ENCODE results near the gene FTO. TPM values are rescaled to one million over a fixed set of nuclear protein-coding genes. Genes with fewer than 3 reads are reported as not detected.

The FTO gene
- total RNA-seq, 2 donors from 2014 or later = 38.6 to 40.8 TPM

DNA sequence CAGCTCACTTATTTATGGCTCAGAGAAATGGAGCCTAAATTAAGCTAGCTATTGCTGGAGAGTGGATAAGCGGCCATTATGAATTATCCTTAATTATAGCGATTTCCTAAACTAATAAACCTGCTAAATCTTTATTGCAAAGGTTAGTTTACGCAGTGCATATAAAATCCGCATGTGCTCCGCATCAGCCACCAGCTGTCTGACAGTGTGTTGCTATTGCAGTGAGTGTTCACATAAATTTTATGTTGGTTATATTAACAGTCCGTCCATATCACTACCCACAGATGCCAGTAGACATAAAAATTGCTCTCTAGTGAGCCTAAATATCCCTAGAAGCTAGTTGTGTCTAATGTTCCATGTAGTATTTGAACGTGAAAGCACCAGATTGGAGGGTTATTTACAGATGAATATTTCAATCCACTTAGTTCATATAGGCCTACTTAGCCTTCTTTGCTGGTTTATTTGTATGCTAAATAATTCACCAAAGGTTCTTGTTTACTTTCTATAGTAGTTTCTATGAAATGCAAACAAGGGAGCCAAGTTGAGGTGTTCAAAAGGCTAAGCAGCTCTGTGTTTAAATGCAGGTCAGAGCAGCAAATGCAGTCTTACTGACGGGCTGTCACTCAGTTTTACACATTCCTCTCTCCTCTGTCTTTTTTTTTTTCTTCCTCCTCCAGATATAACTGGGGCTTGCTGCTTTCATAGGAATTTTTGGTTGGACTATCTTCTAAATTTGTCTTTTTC is 363.5 kb downstream of the FTO start:
- intact Hi-C loops (cut with DNase I, micrococcal nuclease) = no loop called here
- ATAC-seq (peak; percentile 54), DNase-seq (no peak)

DNA sequence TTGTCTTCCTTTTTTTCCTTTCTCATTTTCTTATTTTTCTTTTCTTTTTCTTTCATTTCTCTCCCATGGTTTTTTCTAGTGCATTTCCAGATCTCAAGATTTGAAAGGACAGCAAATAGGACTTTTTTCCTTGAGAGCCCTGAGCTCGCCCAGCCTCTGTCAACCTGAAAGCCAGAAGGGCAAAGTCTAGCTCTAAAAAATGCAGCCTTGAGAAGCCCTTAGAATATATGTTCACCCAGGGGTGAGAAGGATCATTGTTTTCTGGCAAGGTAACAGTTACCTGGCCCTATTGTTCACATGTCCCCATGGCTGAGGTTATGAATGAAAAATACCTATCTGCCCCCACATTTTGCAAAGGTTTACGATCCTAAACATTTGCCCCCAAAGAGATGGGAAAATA is 364.3 kb downstream of the FTO start:
- ATAC-seq (peak; percentile 79), DNase-seq (no peak)
- intact Hi-C loops (cut with DNase I, micrococcal nuclease) = no loop called here

- ATAC-seq = no peak
- DNase-seq = no peak
- intact Hi-C loops (cut with DNase I, micrococcal nuclease) = no loop called here
These were observed 365.8 kb downstream of the FTO start for GRCh38 chr16:54069601-54070239.

DNA sequence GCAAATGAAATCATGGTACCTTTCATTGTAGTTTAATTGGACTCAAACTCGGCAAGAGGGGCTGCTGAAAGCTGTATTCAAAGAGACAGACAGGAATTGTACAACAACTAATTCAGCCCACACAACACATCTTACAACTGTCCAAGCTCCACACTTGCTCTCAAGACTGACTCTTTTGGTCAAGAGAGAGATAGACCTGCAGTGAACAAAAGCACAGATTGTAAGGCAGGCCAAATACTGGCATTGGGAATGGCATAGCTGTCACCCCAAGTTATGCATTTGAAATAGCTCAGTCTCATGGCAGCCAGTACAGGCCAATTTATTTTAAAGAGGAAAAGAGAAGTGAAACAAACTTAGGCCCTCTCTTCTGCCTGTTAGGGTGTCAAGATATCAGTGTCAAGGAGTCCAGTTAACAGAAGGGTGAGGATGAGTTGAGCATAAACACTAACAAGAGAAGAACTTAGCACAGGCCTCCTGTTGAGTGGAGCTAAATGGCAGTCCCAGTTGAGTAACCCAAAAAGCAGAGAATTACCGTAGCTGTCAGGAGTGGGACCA is 366.9 kb downstream of the FTO start:
- intact Hi-C loops (cut with DNase I, micrococcal nuclease) = no loop called here
- no peak for ATAC-seq

DNA sequence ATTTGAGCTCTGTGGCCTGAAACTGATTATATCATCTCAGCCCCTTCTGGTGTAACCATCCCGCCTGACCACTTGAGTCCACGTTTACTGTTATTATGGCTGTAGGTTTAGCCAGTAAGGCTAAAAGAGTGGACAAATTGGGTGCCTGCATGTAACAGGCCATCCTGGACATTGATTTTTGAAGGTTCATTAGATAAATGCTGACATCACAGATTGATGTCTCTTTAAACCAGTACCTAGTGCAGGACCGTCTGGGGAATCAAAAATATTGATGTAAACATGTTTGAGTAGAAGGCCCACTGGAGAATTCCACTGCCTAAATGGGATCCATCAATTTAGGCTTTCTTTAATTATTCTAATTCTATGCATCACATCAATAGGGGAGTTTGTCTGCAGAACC is 367.6 kb downstream of the FTO start:
- no peak for ATAC-seq
- no peak for DNase-seq
- intact Hi-C loops (cut with DNase I, micrococcal nuclease) = no loop called here

More for the DNA sequence above, 366.9 kb downstream of the FTO start:
- DNase-seq = no peak

DNA sequence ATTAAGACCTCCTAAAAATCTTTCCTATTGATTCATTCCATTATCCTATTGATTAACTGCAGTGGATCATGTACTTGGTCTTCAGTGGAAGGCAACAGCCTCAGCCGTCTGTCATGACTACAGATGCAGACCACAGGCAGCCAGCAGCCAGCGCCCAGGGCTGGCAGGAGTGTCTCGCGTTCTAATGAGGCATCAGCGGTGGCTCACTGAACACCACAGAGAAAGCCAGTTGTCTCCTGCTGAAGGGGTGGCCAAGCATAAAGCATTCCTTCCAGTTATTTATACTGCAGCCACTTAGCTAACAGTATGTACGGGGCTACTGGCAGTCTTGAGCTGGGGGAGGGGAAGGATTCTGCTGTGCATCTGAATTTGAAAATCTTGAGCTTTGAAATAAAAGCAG is 368.3 kb downstream of the FTO start:
- DNase-seq (no peak), ATAC-seq (no peak)
- intact Hi-C loops (cut with DNase I, micrococcal nuclease) = no loop called here

- no peak for ATAC-seq
- DNase-seq = no peak
- intact Hi-C loops (cut with DNase I, micrococcal nuclease) = no loop called here
These were observed 369.4 kb downstream of the FTO start for GRCh38 chr16:54073356-54073755.

DNA sequence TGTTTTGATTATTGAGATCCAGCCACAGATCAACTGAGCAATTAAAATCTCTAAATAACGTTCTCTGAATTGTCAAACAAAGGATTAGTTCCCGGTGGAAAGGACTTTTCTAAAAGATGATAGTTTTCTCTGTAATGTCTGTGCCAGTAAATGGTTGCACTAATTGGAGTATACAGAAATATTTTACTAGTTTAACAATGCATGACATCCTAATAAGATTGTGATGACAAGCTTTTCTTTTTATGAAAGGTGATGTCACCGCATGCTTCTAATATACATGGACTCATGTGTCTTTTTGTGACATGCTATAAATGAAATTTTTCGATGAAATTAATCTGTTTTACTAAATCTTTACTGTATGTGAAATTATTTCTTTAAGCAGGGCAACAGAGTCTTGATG is 371.5 kb downstream of the FTO start:
- ATAC-seq (no peak), DNase-seq (no peak)
- intact Hi-C loops (cut with DNase I, micrococcal nuclease) = no loop called here

GRCh38 chr16:54076006-54076504 is 372.1 kb downstream of the FTO start:
- ATAC-seq (peak; percentile 25), DNase-seq (no peak)
- intact Hi-C loops (cut with DNase I, micrococcal nuclease) = no loop called here

GRCh38 chr16:54077050-54077821 is 373.3 kb downstream of the FTO start:
- ATAC-seq (no peak), DNase-seq (no peak)
- intact Hi-C loops (cut with DNase I, micrococcal nuclease) = no loop called here

GRCh38 chr16:54080524-54081008 is 376.6 kb downstream of the FTO start:
- ATAC-seq (no peak), DNase-seq (no peak)
- intact Hi-C loops (cut with DNase I, micrococcal nuclease) = no loop called here

- intact Hi-C loops (cut with DNase I, micrococcal nuclease) = no loop called here
- ATAC-seq (no peak), DNase-seq (no peak)
These were observed 382.8 kb downstream of the FTO start for GRCh38 chr16:54086791-54087190.

DNA sequence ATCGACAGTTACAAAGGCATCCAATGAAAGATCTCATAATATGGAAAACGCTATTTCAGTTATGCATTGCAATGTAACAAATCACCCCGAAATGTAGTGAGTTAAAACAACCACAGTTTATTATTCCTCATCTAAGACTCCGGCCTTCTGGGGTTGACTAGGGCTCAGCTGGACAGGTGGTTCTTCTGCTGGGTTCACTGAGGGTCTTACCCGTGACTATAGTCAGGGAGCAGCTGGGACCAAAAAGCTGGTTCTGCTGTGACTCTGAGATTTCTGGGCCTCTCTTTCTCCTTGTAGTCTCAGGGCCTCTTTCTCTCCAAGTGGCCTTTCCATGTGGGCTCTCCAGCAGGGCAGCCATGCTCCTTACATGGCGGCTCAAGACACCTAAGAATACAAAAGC is 386.6 kb downstream of the FTO start:
- intact Hi-C loops (cut with DNase I, micrococcal nuclease) = no loop called here
- ATAC-seq (no peak), DNase-seq (no peak)

GRCh38 chr16:54093281-54093680 is 389.3 kb downstream of the FTO start:
- no peak for ATAC-seq
- no peak for DNase-seq
- intact Hi-C loops (cut with DNase I, micrococcal nuclease) = no loop called here

DNA sequence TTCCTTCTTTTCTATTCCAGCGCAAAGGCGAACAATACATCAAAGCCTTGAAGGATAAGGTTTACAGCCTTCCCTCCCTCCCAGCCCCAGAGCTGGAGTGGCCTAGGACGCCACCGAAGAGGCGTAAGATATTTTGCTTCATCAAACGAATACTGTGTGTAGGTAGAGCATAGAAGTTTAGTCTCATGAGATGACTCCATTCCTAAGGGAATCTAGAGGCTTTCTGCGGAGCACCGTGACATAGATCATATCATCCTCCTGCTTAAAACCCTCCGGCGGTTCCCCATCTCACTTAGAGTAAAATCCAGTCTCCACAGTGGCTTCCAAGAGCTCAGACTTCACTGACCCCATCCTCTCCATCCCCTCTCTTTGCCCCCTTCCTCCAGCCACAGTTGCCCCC is 390.7 kb downstream of the FTO start:
- ATAC-seq (no peak), DNase-seq (no peak)
- intact Hi-C loops (cut with DNase I, micrococcal nuclease) = no loop called here

DNA sequence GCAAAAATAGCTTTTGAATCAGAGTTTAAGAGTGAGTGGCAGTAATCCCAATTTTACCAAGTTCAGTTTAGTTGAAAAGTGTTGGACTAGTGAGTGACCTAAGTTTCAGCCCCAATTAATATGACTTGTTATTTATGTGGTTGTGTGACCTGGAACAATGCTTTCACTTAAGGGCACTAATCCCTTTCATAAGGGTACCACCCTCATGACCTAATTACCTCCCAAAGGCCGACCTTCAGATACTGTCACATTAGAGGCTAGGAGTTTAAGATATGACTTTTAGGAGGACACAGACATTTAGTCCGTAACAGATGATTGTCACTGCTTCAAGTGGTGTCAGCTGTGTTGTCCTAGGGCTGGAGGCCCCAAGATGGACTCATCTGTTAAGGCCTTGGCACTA is 392.7 kb downstream of the FTO start:
- intact Hi-C loops (cut with DNase I, micrococcal nuclease) = no loop called here
- DNase-seq = no peak
- no peak for ATAC-seq

DNA sequence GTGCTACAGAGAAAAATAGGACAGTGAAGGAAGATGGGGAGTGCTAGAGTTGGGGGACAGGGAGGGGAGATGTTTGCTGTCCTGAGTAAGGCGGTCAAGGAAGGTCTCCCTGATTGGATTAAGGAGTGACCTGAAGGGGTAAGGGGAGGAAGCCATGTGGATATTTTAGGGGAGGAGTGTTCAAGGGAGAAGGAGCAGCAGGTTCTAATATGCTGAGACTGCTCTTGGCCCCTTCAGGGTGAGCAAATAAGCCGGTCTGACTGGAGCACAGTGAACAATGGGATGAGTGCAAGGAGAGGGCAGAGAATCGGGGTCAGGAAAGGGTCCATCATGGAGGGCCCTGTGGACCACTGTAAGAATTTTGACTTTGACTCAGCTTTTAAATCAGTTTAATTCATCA is 393.8 kb downstream of the FTO start:
- intact Hi-C loops (cut with DNase I, micrococcal nuclease) = no loop called here
- ATAC-seq (no peak), DNase-seq (no peak)

DNA sequence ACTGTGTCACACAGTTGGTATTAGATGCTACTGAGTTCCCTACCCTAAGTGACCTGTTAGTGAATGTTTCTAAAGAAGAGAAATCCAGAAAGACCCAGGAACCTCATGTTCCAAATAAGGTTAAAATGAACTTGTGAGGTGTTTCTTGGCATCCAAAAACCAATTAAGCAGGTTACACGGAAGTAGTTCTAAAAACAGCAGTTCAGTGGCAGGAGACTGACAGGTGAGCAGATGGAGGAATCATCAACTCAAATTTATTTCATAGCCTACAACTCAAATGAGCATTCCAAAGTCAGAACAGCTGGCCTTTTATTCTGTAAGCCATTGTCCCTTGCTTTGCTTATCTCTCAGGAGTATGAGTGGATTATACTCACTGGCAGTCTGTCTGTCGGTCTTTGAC is 394.3 kb downstream of the FTO start:
- intact Hi-C loops (cut with DNase I, micrococcal nuclease) = no loop called here
- ATAC-seq (peak; percentile 11), DNase-seq (no peak)

DNA sequence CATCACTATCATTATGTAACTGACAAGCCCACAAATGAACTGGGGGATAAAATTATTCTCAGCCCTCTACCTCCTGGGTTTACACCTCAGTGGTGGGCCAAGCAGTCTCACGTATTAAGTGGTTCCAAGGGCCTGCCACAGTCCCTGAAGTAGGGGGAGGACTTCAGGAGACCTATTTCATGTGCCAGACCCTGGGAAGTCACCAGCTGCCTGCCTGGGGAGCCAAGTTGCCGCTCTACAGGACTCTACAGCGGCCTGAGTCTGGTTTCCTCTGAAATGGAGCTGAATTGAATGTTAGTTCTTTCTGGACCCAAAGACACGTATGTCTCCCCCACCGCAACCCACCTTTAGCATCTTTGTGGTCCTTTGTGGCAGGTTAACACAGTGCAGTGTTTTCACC is 395.7 kb downstream of the FTO start:
- intact Hi-C loops (cut with DNase I, micrococcal nuclease) = no loop called here

More for the DNA sequence above, 395.7 kb downstream of the FTO start:
- DNase-seq (no peak), ATAC-seq (no peak)

Measured in left colon (tissue), 2 donors.